ENCODE data around the gene GNAI2. TPM values are rescaled to one million over a fixed set of nuclear protein-coding genes. Genes with fewer than 3 reads are reported as not detected.

Gene GNAI2
- total RNA-seq, 2 experiments from 2014 or later, result 238 to 242 TPM

GRCh38 chr3:50293079-50293801 lies 57.2 kb downstream of the GNAI2 start:
- intact Hi-C loops (cut with micrococcal nuclease), result no loop called here

GRCh38 chr3:50294089-50294488 lies 58.1 kb downstream of the GNAI2 start:
- DNase-seq (no peak), ATAC-seq (no peak)
- Mint-ChIP-seq H3K9me3 (no peaks in the 10 kb centered on the region), H3K27me3 (no peaks in the 10 kb centered on the region), H3K27ac (no peak overlapping the region), H3K36me3 (ENCODE audit: low read depth) (peaks cover 21% of the 10 kb centered on the region), H3K4me1 (ENCODE audit: low read depth) (peaks cover 19% of the 10 kb centered on the region), H3K4me3 (no peak overlapping the region)
- intact Hi-C loops (cut with micrococcal nuclease), result no loop called here
- TF ChIP-seq CTCF (IDR thresholded peaks at IDR 0.05), result no peak
- CTCF ChIA-PET, result no interaction called here
- POLR2A ChIA-PET, result interaction anchor here (1.1 to 8.2 kb wide), 5 partner anchors 15 to 69 kb away, joined by 3 to 98 read pairs (median 4); partner anchors contain the start of genes LSMEM2 and TUSC2

More at GRCh38 chr3:50293079-50293801, 57.2 kb downstream of the GNAI2 start:
- Mint-ChIP-seq H3K9me3 (no peaks in the 10 kb centered on the region), H3K27ac (peak overlapping the region; percentile 93), H3K27me3 (no peaks in the 10 kb centered on the region), H3K4me3 (peak overlapping the region; percentile 95), H3K36me3 (ENCODE audit: low read depth) (peaks cover 29% of the 10 kb centered on the region), H3K4me1 (ENCODE audit: low read depth) (peaks cover 18% of the 10 kb centered on the region)
- DNase-seq, result no peak
- ChIA-PET POLR2A (interaction anchor here (0.9 to 8.2 kb wide), 9 partner anchors 9 to 70 kb away, joined by 3 to 98 read pairs (median 4); partner anchors contain the start of genes LSMEM2 and TUSC2), CTCF (interaction anchor here (1.0 to 2.1 kb wide), 5 partner anchors 47 to 68 kb away, joined by 3 to 8 read pairs (median 4); partner anchors contain the start of gene GNAI2)
- ATAC-seq, result no peak
- no peak for TF ChIP-seq CTCF (IDR thresholded peaks at IDR 0.05)

DNA sequence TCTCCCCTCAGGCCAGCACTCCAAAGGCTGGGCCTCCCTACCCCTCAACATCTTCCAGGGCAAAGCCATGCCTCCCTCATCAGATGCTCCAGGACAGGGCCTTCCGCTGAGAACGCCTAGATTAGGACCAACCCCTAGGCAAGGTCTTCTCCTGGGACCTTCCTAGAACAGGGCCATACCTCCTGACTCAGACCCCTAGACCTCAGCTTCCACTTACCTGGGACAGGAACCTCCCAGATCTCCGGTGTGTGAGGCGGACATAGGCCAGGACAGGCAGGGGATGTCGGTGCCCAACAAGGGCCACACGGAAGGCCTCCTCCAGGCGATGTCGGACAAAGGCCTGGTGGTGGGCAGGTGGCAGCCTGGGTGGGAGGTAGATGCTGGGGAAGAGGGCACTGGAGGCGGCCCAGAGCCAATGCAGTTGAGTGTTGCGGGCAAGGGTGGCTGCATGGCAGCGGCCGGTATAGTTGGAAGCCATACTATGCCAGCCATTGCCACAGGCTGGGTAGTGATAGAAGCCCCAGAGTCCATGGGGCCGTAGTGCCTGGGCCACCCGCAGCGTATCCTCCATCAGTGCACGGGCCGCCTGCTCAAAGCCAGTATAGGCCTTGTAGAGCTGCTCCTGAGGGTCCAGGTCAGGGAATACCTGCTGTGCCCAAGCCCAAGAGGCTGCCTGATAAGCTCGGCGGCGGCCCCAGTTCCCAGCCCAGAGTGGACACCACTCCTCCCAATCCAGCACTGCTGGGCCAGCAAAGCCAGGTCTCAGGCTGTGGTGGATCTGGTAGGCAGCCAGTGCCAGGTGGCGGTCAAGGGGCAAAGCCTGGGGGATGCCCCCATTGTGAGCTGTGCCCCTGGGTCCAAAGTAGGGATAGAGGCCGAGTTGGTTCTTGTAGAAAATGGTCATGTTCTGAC lies 58.7 kb downstream of the GNAI2 start:
- ChIA-PET POLR2A (interaction anchor here (1.1 to 3.7 kb wide), 3 partner anchors 10 to 43 kb away, joined by 3 to 20 read pairs (median 7); partner anchors contain the start of gene TUSC2), CTCF (interaction anchor here (1.2 kb wide), 1 partner anchor 29 kb away, joined by 3 read pairs; no protein-coding TSS in a partner anchor)
- DNase-seq (no peak), ATAC-seq (no peak)
- intact Hi-C loops (cut with micrococcal nuclease), result no loop called here
- no peaks in the 10 kb centered on the region for H3K27me3 Mint-ChIP-seq
- no peak for TF ChIP-seq CTCF (IDR thresholded peaks at IDR 0.05)
- no peaks in the 10 kb centered on the region for H3K9me3 Mint-ChIP-seq
- H3K36me3 Mint-ChIP-seq (ENCODE audit: low read depth), result peaks cover 15% of the 10 kb centered on the region
- H3K27ac Mint-ChIP-seq, result no peak overlapping the region
- peaks cover 19% of the 10 kb centered on the region for H3K4me1 Mint-ChIP-seq (ENCODE audit: low read depth)
- no peak overlapping the region for H3K4me3 Mint-ChIP-seq

- Mint-ChIP-seq H3K27ac (no peak overlapping the region), H3K36me3 (ENCODE audit: low read depth) (peaks cover 6% of the 10 kb centered on the region), H3K9me3 (no peaks in the 10 kb centered on the region), H3K27me3 (no peaks in the 10 kb centered on the region), H3K4me1 (ENCODE audit: low read depth) (peaks cover 23% of the 10 kb centered on the region), H3K4me3 (no peak overlapping the region)
- intact Hi-C loops (cut with micrococcal nuclease), result no loop called here
- CTCF ChIA-PET, result interaction anchor here (1.1 to 1.2 kb wide), 2 partner anchors 28 to 49 kb away, joined by 3 read pairs; no protein-coding TSS in a partner anchor
- POLR2A ChIA-PET, result interaction anchor here (1.6 kb wide), 1 partner anchor 11 kb away, joined by 7 read pairs; no protein-coding TSS in a partner anchor
- no peak for TF ChIP-seq CTCF (IDR thresholded peaks at IDR 0.05)
- ATAC-seq (no peak), DNase-seq (no peak)
These were observed 59.8 kb downstream of the GNAI2 start for GRCh38 chr3:50295553-50296431.
